Measurements from ENCODE around the gene COA1.

Gene COA1

GRCh38 chr7:43656997-43657396, 72.3 kb downstream of the COA1 start:
- H3K4me3 ChIP-seq (ENCODE audit: low read depth, low read length) = no peak overlapping the region
- TF ChIP-seq, protein P1, sequence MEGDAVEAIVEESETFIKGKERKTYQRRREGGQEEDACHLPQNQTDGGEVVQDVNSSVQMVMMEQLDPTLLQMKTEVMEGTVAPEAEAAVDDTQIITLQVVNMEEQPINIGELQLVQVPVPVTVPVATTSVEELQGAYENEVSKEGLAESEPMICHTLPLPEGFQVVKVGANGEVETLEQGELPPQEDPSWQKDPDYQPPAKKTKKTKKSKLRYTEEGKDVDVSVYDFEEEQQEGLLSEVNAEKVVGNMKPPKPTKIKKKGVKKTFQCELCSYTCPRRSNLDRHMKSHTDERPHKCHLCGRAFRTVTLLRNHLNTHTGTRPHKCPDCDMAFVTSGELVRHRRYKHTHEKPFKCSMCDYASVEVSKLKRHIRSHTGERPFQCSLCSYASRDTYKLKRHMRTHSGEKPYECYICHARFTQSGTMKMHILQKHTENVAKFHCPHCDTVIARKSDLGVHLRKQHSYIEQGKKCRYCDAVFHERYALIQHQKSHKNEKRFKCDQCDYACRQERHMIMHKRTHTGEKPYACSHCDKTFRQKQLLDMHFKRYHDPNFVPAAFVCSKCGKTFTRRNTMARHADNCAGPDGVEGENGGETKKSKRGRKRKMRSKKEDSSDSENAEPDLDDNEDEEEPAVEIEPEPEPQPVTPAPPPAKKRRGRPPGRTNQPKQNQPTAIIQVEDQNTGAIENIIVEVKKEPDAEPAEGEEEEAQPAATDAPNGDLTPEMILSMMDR (IDR thresholded peaks at IDR 0.05; ENCODE audit: low read depth, low read length) = no peak

DNA sequence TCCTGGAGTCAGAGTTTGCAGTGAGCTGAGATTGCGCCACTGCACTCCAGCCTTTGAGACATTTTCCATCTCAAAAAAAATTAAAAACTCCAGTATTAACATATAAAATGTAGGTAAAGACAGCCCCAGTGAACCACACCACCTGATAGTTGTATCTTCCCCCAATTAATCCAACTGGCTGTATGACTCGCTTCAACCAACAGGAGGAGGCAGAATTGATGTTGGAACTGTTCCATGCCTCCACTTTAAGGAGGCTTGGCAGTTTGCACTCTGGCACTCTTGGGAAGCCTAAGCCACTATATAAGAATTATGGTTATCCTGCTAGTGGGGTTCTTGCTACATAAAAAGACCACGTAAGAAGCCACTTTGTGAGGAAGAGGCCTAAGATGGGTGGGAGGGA, 73.7 kb downstream of the COA1 start:
- TF ChIP-seq, protein P1 (IDR thresholded peaks at IDR 0.05; ENCODE audit: low read depth, low read length) = no peak
- no peak overlapping the region for H3K4me3 ChIP-seq (ENCODE audit: low read depth, low read length)

DNA sequence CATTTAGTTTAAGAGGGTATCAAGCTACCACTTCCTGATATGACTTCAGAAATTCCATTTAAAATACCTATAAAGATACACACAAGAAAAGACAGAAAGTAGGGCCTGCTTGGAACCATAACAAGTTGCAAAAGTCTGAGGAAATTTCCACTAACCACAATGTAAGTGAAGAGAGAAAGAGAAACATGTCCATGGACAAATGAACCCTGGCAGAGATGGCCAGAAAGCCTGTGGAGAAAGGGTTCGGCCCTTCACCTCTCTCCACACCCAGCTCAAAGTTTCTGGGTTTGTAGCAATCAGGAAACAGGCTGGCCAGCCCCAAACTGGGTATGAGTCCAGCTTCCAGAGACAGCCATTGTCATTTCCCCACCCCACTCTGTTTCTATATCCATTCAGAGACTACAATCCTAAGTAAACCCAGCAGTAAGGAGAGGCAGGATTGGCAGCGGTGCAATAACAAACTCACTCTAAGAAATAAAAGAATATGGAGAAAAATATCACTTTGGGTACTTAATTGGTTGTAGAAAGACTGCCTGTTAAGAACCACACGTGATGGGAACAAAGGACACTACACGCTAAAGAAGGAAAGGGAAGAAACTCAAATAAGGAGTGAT, 75.3 kb downstream of the COA1 start:
- TF ChIP-seq, protein P1 (IDR thresholded peaks at IDR 0.05; ENCODE audit: low read depth, low read length) = no peak
- H3K4me3 ChIP-seq (ENCODE audit: low read depth, low read length) = no peak overlapping the region

DNA sequence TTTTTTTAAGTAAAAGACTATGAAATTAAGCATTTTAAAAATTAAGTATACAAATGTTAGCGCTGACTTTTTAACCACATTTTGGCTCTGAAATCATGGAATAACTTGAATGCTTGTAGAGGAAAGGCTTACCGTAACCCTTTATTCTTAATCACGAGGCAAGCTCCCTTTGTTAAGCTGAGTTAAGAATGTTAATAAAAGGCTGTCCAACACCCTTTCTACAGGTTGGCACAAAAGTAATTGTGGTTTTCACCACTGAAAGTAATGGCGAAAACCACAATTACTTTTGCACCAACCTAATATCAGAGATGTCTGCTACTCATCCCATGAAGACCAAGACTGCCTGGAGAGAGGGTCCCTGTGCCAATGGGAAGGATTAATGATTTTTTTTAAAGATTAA, 75.9 kb downstream of the COA1 start:
- no peak overlapping the region for H3K4me3 ChIP-seq (ENCODE audit: low read depth, low read length)
- TF ChIP-seq, protein P1 (IDR thresholded peaks at IDR 0.05; ENCODE audit: low read depth, low read length) = no peak

DNA sequence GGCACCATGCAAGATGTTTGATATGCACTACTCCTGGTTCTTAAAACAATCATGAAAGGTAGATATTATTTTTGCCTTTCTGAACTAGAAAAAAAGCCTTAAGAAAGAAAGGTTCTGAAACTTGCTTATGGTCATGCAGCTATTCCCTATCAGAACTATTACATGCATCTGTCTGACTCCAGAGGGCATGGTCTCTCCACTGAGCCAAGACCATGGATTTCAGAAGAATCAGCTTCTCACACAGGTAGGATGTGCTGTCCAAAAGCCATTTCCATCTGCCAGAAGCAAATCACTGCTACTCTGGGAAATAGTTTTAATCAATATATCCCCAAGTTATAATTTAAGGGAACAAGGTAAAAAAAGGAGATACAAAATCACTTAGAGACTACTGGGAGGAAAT, 77.0 kb downstream of the COA1 start:
- TF ChIP-seq, protein P1 (IDR thresholded peaks at IDR 0.05; ENCODE audit: low read depth, low read length) = no peak
- H3K4me3 ChIP-seq (ENCODE audit: low read depth, low read length) = no peak overlapping the region

- peak overlapping the region; percentile 38 for H3K4me3 ChIP-seq (ENCODE audit: low read depth, low read length)
- TF ChIP-seq, protein P1 (IDR thresholded peaks at IDR 0.05; ENCODE audit: low read depth, low read length) = no peak
These were observed 78.8 kb downstream of the COA1 start for GRCh38 chr7:43650457-43651052.

DNA sequence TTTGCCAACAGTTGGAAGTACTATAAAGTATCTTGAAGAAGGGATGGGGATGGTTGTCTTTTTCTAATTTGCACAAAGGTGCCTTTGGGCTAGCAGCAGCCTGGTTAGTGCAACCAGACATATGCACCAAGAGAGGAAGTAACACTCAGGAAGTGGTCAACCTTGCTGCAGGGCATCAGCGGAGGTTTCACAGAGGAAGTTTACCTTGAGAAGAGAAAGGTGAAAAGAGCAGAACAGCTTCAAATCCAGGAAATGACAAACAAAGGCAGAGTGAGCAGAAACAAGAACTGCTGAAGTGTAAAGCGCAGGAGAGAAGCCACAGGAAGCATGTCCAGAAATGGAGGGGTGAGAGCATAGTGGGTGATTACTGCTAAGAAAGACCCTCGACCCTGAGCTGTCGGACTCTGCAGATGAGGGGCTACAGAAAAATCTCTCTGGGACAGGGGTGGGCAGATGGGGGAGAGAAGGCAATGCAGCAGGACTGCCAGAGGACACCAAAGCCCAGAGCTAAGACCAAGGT, 79.5 kb downstream of the COA1 start:
- H3K4me3 ChIP-seq (ENCODE audit: low read depth, low read length) = no peak overlapping the region

More for the DNA sequence above, 79.5 kb downstream of the COA1 start:
- TF ChIP-seq, protein P1 (IDR thresholded peaks at IDR 0.05; ENCODE audit: low read depth, low read length) = no peak
